Smooth muscle cell (in vitro differentiated cells): Measurements from ENCODE around the gene NDST3. TPM values are rescaled to one million over a fixed set of nuclear protein-coding genes. Genes with fewer than 3 reads are reported as not detected.

Experiments used
- DNase-seq: peaks from one replicate; lab custom pipeline; 2025; ENCODE audit not compliant: unreplicated experiment; lab: John Stamatoyannopoulos, UW
- H2AFZ ChIP-seq: fragments of 200-600 bp; sonication (generic); 2 replicates; pipeline ENCODE4 v1.6.0; 2016; ENCODE audit warnings: antibody characterized with exemption, low read depth, mild to moderate bottlenecking
- H3F3A ChIP-seq: fragments of 200-600 bp; sonication (generic); 2 replicates; pipeline ENCODE4 v1.6.0; 2017; ENCODE audit warnings: antibody characterized with exemption, low read depth
- H3K27ac ChIP-seq: fragments of 200-600 bp; sonication (generic); 2 replicates; pipeline ENCODE4 v1.5.1; 2016; ENCODE audit warnings: low read depth, mild to moderate bottlenecking
- H3K27me3 ChIP-seq: fragments of 200-600 bp; sonication (generic); 2 replicates; pipeline ENCODE4 v1.6.1; 2016; ENCODE audit warnings: low read depth, mild to moderate bottlenecking
- H3K36me3 ChIP-seq: fragments of 200-600 bp; sonication (generic); 2 replicates; pipeline ENCODE4 v1.5.1; 2016; ENCODE audit warnings: low read depth
- H3K4me1 ChIP-seq: fragments of 200-600 bp; sonication (generic); 2 replicates; pipeline ENCODE4 v1.5.1; 2016; ENCODE audit warnings: low read depth
- H3K4me2 ChIP-seq: fragments of 200-600 bp; sonication (generic); 2 replicates; pipeline ENCODE4 v1.6.0; 2016; ENCODE audit warnings: mild to moderate bottlenecking
- H3K4me3 ChIP-seq: fragments of 200-600 bp; sonication (generic); 2 replicates; pipeline ENCODE4 v1.5.1; 2016; ENCODE audit warnings: mild to moderate bottlenecking
- H3K79me2 ChIP-seq: fragments of 200-600 bp; sonication (generic); 2 replicates; pipeline ENCODE4 v1.6.0; 2016; ENCODE audit warnings: low read depth, mild to moderate bottlenecking
- H3K9ac ChIP-seq: fragments of 200-600 bp; sonication (generic); 2 replicates; pipeline ENCODE4 v1.6.0; 2016; ENCODE audit warnings: low read depth
- H3K9me3 ChIP-seq: fragments of 200-600 bp; sonication (generic); replicated peaks from 2 replicates; pipeline ENCODE4 v1.5.1; 2016; ENCODE audit warnings: low read depth
- H4K20me1 ChIP-seq: fragments of 200-600 bp; sonication (generic); 2 replicates; pipeline ENCODE4 v1.6.0; 2016; ENCODE audit warnings: low read depth
- WGBS: methylation state at CpG from one replicate; pipeline ENCODE4 v1.1.7; 2016; ENCODE audit warnings: low lambda C conversion rate; 5-methylcytosine and 5-hydroxymethylcytosine counted together
- polyA plus RNA-seq: library from polyadenylated mRNA; unstranded; fragments of >200 nt; fragmentation: Nextera tagmentation; extraction: Ambion mirVana; gene quantifications from 2 replicates; pipeline ENCODE4 v1.2.1, GENCODE V29; 2016
- total RNA-seq: library from RNA; depleted of rRNA; stranded (reverse); fragments of >200 nt; gene quantifications from 2 replicates; pipeline ENCODE4 v1.2.3, GENCODE V29; 2014
- TF ChIP-seq, protein P1 (sequence below): fragments of 200-600 bp; sonication (generic); IDR thresholded peaks from 2 replicates; pipeline ENCODE4 v1.5.1; 2017; ENCODE audit warnings: borderline replicate concordance, mild to moderate bottlenecking, antibody characterized with exemption; ENCODE audit not compliant: insufficient read depth, poor library complexity, severe bottlenecking

The NDST3 gene
- total and polyA plus RNA-seq, 2 experiments from 2014 or later = 0.13 TPM; not detected in 1

GRCh38 chr4:118139241-118139640 lies 105.0 kb downstream of the NDST3 start:
- Histone ChIP-seq H3K9ac (no peak overlapping the region), H3K79me2 (no peaks in the 10 kb centered on the region), H3F3A (no peaks in the 10 kb centered on the region), H3K36me3 (no peaks in the 10 kb centered on the region), H3K4me3 (no peak overlapping the region), H3K4me2 (no peak overlapping the region), H3K27me3 (no peaks in the 10 kb centered on the region), H3K27ac (no peak overlapping the region), H3K9me3 (no peaks in the 10 kb centered on the region), H2AFZ (no peak overlapping the region), H4K20me1 (no peaks in the 10 kb centered on the region), H3K4me1 (no peaks in the 10 kb centered on the region)
- no peak for DNase-seq
- 90% methylated on average over 1 of the region's 1 CpG for WGBS
- TF ChIP-seq, protein P1, sequence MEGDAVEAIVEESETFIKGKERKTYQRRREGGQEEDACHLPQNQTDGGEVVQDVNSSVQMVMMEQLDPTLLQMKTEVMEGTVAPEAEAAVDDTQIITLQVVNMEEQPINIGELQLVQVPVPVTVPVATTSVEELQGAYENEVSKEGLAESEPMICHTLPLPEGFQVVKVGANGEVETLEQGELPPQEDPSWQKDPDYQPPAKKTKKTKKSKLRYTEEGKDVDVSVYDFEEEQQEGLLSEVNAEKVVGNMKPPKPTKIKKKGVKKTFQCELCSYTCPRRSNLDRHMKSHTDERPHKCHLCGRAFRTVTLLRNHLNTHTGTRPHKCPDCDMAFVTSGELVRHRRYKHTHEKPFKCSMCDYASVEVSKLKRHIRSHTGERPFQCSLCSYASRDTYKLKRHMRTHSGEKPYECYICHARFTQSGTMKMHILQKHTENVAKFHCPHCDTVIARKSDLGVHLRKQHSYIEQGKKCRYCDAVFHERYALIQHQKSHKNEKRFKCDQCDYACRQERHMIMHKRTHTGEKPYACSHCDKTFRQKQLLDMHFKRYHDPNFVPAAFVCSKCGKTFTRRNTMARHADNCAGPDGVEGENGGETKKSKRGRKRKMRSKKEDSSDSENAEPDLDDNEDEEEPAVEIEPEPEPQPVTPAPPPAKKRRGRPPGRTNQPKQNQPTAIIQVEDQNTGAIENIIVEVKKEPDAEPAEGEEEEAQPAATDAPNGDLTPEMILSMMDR = no peak

GRCh38 chr4:118141240-118141639 lies 107.0 kb downstream of the NDST3 start:
- Histone ChIP-seq H3K36me3 (no peaks in the 10 kb centered on the region), H3K4me3 (no peak overlapping the region), H3K27me3 (no peaks in the 10 kb centered on the region), H3K9ac (no peak overlapping the region), H3K4me2 (no peak overlapping the region), H3K9me3 (no peaks in the 10 kb centered on the region), H3K79me2 (no peaks in the 10 kb centered on the region), H2AFZ (no peak overlapping the region), H3K27ac (no peak overlapping the region), H3F3A (no peaks in the 10 kb centered on the region), H4K20me1 (no peaks in the 10 kb centered on the region), H3K4me1 (no peaks in the 10 kb centered on the region)
- DNase-seq = no peak
- 63% methylated on average over 4 of the region's 4 CpGs for WGBS
- TF ChIP-seq, protein P1 = no peak

GRCh38 chr4:118154649-118155048 lies 120.4 kb downstream of the NDST3 start:
- Histone ChIP-seq H3K4me1 (no peaks in the 10 kb centered on the region), H3K9me3 (peaks cover 1% of the 10 kb centered on the region), H3K27me3 (no peaks in the 10 kb centered on the region), H3K9ac (no peak overlapping the region), H3K4me2 (no peak overlapping the region), H2AFZ (no peak overlapping the region), H4K20me1 (no peaks in the 10 kb centered on the region), H3F3A (no peaks in the 10 kb centered on the region), H3K36me3 (no peaks in the 10 kb centered on the region), H3K79me2 (no peaks in the 10 kb centered on the region), H3K4me3 (no peak overlapping the region), H3K27ac (no peak overlapping the region)
- DNase-seq = no peak
- 77% methylated on average over 5 of the region's 5 CpGs for WGBS
- TF ChIP-seq, protein P1 = no peak

DNA sequence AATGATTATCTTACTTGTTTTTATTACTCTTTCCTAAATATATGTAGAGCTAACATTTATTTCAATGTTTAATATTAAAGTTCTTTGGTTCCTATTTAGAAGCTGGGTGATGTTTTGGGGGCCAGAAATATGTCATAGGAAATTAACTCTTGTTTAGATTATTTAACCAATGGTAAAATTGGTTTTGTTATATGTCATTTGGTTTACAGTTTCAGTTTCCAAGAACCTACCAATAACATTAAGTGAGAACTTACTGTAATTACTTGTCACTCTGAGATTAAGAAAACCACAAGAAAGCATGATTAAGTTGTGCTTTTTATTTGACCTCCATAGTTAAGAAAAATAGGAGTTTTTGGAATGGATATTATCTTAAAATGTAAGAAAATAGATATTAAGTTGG lies 121.2 kb downstream of the NDST3 start:
- no peak overlapping the region for H2AFZ ChIP-seq
- H3K4me2 ChIP-seq = no peak overlapping the region
- DNase-seq = no peak
- peaks cover 5% of the 10 kb centered on the region for H3K9me3 ChIP-seq
- no peaks in the 10 kb centered on the region for H3K79me2 ChIP-seq
- no peak overlapping the region for H3K27ac ChIP-seq
- no peak overlapping the region for H3K4me3 ChIP-seq
- H3K27me3 ChIP-seq = no peaks in the 10 kb centered on the region
- no peaks in the 10 kb centered on the region for H3K36me3 ChIP-seq
- no peaks in the 10 kb centered on the region for H3K4me1 ChIP-seq
- no peak overlapping the region for H3K9ac ChIP-seq
- TF ChIP-seq, protein P1 = no peak
- no peaks in the 10 kb centered on the region for H4K20me1 ChIP-seq
- no peaks in the 10 kb centered on the region for H3F3A ChIP-seq
